NCI-H1694 treated with DMSO at 0.1 percent for 48 hours (cell line): ENCODE measurements around the gene EFR3B.

Experiments
- DNase-seq: peaks from one replicate; lab custom pipeline; 2025; lab: John Stamatoyannopoulos, UW

Gene EFR3B

GRCh38 chr2:25034081-25034480, 7.8 kb upstream of the EFR3B start:
- DNase-seq, result no peak

- DNase-seq, result no peak
Observed at GRCh38 chr2:25035537-25036220, 6.2 kb upstream of the EFR3B start.

GRCh38 chr2:25036221-25036559, 5.7 kb upstream of the EFR3B start:
- no peak for DNase-seq

GRCh38 chr2:25039126-25039525, 2.8 kb upstream of the EFR3B start:
- no peak for DNase-seq

GRCh38 chr2:25041307-25041927, 459 bp upstream of the EFR3B start:
- peak; percentile 85 for DNase-seq

- DNase-seq, result no peak
Observed at GRCh38 chr2:25042321-25043240, 705 bp downstream of the EFR3B start.

- DNase-seq, result no peak
Observed at GRCh38 chr2:25043241-25043867, 1.5 kb downstream of the EFR3B start.

GRCh38 chr2:25044011-25044410, 2.1 kb downstream of the EFR3B start:
- DNase-seq, result no peak

GRCh38 chr2:25044990-25045389, 3.1 kb downstream of the EFR3B start:
- no peak for DNase-seq

- no peak for DNase-seq
Observed at GRCh38 chr2:25049422-25049821, 7.5 kb downstream of the EFR3B start.

- no peak for DNase-seq
Observed at GRCh38 chr2:25050128-25050527, 8.3 kb downstream of the EFR3B start.

- no peak for DNase-seq
Observed at GRCh38 chr2:25053041-25053440, 11.2 kb downstream of the EFR3B start.

GRCh38 chr2:25054720-25055119, 12.8 kb downstream of the EFR3B start:
- no peak for DNase-seq

- no peak for DNase-seq
Observed at GRCh38 chr2:25055376-25055920, 13.6 kb downstream of the EFR3B start.

GRCh38 chr2:25056098-25056821, 14.4 kb downstream of the EFR3B start:
- DNase-seq, result no peak

- DNase-seq, result no peak
Observed at GRCh38 chr2:25062511-25062917, 20.6 kb downstream of the EFR3B start.

GRCh38 chr2:25063876-25064660, 22.2 kb downstream of the EFR3B start:
- no peak for DNase-seq

GRCh38 chr2:25065768-25066167, 23.9 kb downstream of the EFR3B start:
- no peak for DNase-seq

GRCh38 chr2:25066455-25066854, 24.6 kb downstream of the EFR3B start:
- DNase-seq, result no peak

GRCh38 chr2:25068217-25068616, 26.3 kb downstream of the EFR3B start:
- DNase-seq, result no peak

GRCh38 chr2:25071966-25072365, 30.1 kb downstream of the EFR3B start:
- no peak for DNase-seq
